Mucosa of gallbladder (tissue), 1 donor: ENCODE data around the gene USP25. TPM values are rescaled to one million over a fixed set of nuclear protein-coding genes. Genes with fewer than 3 reads are reported as not detected.

ENCODE experiments used
- DNase-seq: peaks from one replicate; pipeline ENCODE4 v3.0.0-alpha.2; 2020; ENCODE audit warnings: low spot score
- total RNA-seq: library from RNA; stranded (reverse); gene quantifications from one replicate; pipeline ENCODE4 v1.2.1, GENCODE V29; 2021
- donor health status: DM: no; HTN: no; CAD: no.

The USP25 gene
- total RNA-seq, result 36.6 TPM

GRCh38 chr21:15729674-15730483 lies at the start of gene USP25:
USP25 (plus strand) TSS chr21:15729982; CDS start chr21:15730394, 412 bp downstream.
- DNase-seq, result peak; percentile 91

- no peak for DNase-seq
These were observed 47.4 kb upstream of the USP25 start for GRCh38 chr21:15682186-15682895.

- DNase-seq, result no peak
These were observed 46.8 kb upstream of the USP25 start for GRCh38 chr21:15682977-15683376.

- DNase-seq, result no peak
These were observed 43.3 kb upstream of the USP25 start for GRCh38 chr21:15686506-15686905.

- no peak for DNase-seq
These were observed 42.6 kb upstream of the USP25 start for GRCh38 chr21:15687208-15687607.

- no peak for DNase-seq
These were observed 41.8 kb upstream of the USP25 start for GRCh38 chr21:15688016-15688415.

GRCh38 chr21:15688809-15689208 lies 41.0 kb upstream of the USP25 start:
- DNase-seq, result no peak

GRCh38 chr21:15692711-15693110 lies 37.1 kb upstream of the USP25 start:
- DNase-seq, result no peak

- DNase-seq, result no peak
These were observed 34.5 kb upstream of the USP25 start for GRCh38 chr21:15695241-15695640.

- DNase-seq, result no peak
These were observed 28.0 kb upstream of the USP25 start for GRCh38 chr21:15701830-15702229.

GRCh38 chr21:15703932-15704331 lies 25.9 kb upstream of the USP25 start:
- DNase-seq, result no peak

GRCh38 chr21:15706696-15707095 lies 23.1 kb upstream of the USP25 start:
- peak; percentile 76 for DNase-seq

GRCh38 chr21:15713412-15713811 lies 16.4 kb upstream of the USP25 start:
- DNase-seq, result no peak

GRCh38 chr21:15718711-15719110 lies 11.1 kb upstream of the USP25 start:
- DNase-seq, result no peak

GRCh38 chr21:15719976-15720375 lies 9.8 kb upstream of the USP25 start:
- DNase-seq, result no peak

GRCh38 chr21:15722591-15723324 lies 7.0 kb upstream of the USP25 start:
- no peak for DNase-seq

- no peak for DNase-seq
These were observed 3.8 kb upstream of the USP25 start for GRCh38 chr21:15725949-15726348.

GRCh38 chr21:15728046-15728445 lies 1.7 kb upstream of the USP25 start:
- DNase-seq, result no peak

GRCh38 chr21:15729346-15729673 lies 472 bp upstream of the USP25 start:
- DNase-seq, result no peak

GRCh38 chr21:15730484-15731242 lies 881 bp downstream of the USP25 start:
- DNase-seq, result no peak

- DNase-seq, result no peak
These were observed 1.4 kb downstream of the USP25 start for GRCh38 chr21:15731243-15731613.
